Central memory CD8-positive, alpha-beta T cell (primary cell): ENCODE data around the gene CACNG5.

Experiments used
- ATAC-seq: fragments of 150-1000 bp; cut with Tn5 transposase; replicated peaks from 2 replicates; pipeline ENCODE4 v1.10.0; 2022; ENCODE audit warnings: mild to moderate bottlenecking, moderate FRiP score, moderate number of reproducible peaks; ENCODE audit not compliant: poor library complexity, severe bottlenecking; ENCODE audit errors: extremely low read depth
- DNase-seq, 2 donors: peaks; one replicate each; pipeline ENCODE4 v3.0.0; 2021; ENCODE audit warnings: low spot score in 2 of 2
- H3K27ac Mint-ChIP-seq: one replicate; pipeline ENCODE4 v1.8.0; 2022; ENCODE audit warnings: low read depth, mild to moderate bottlenecking, moderate library complexity, mixed read lengths
- H3K27me3 Mint-ChIP-seq: one replicate; pipeline ENCODE4 v1.8.0; 2022; ENCODE audit warnings: mixed read lengths
- H3K36me3 Mint-ChIP-seq: one replicate; pipeline ENCODE4 v1.8.0; 2022; ENCODE audit warnings: mild to moderate bottlenecking, moderate library complexity, mixed read lengths; ENCODE audit not compliant: insufficient read depth
- H3K4me1 Mint-ChIP-seq: one replicate; pipeline ENCODE4 v1.8.0; 2022; ENCODE audit warnings: mixed read lengths
- H3K4me3 Mint-ChIP-seq: one replicate; pipeline ENCODE4 v1.8.0; 2022; ENCODE audit warnings: mild to moderate bottlenecking, moderate library complexity, mixed read lengths
- H3K9me3 Mint-ChIP-seq: one replicate; pipeline ENCODE4 v1.8.0; 2022; ENCODE audit warnings: mixed read lengths

Gene CACNG5

DNA sequence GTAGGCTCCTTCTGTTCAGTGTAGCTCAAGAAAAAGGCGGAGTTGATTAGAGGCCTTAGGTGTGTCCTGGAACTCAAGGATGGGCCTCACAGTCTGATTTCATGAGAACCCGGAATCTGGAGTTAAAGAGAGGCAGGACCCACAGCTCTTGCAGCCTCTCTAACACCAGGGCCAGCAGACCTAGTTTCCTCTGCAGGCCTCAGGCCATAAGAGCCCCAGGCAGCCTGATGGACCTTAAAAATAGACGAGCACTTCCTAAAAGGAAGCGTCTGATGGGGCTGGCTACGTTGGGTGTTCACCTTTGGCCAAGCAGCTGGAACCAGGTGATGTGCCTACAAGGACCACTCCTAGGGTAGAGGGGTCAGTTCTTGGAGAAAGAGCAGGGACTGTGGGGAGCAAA lies 7.6 kb downstream of the CACNG5 start:
- DNase-seq: no peak
- ATAC-seq: no peak
- H3K27ac Mint-ChIP-seq: no peak overlapping the region
- H3K4me3 Mint-ChIP-seq: no peak overlapping the region
- peaks cover 20% of the 10 kb centered on the region for H3K27me3 Mint-ChIP-seq
- no peaks in the 10 kb centered on the region for H3K36me3 Mint-ChIP-seq
- no peaks in the 10 kb centered on the region for H3K4me1 Mint-ChIP-seq
- no peaks in the 10 kb centered on the region for H3K9me3 Mint-ChIP-seq

DNA sequence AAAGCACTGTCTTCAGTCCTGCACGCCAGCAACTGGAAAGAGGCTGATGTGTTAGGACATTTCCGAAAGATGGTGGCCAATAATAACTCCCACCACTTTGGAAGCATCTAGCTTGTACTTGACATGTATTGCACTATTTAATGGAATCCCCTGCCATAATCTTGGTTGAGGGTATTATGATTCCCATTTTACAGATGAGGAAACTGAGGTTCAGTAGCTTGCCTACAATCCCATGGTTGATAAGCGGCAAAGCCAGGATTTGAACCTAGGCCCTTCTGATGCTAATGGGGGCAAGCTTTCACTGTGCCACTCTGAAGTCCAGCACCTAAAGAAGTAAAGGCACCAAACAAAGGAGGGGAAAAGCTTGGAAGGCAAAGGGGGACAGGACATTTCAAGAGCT lies 8.0 kb downstream of the CACNG5 start:
- DNase-seq: no peak
- H3K27ac Mint-ChIP-seq: no peak overlapping the region
- no peaks in the 10 kb centered on the region for H3K36me3 Mint-ChIP-seq
- ATAC-seq: no peak
- no peak overlapping the region for H3K4me3 Mint-ChIP-seq
- H3K27me3 Mint-ChIP-seq: peaks cover 20% of the 10 kb centered on the region
- no peaks in the 10 kb centered on the region for H3K4me1 Mint-ChIP-seq
- H3K9me3 Mint-ChIP-seq: no peaks in the 10 kb centered on the region

DNA sequence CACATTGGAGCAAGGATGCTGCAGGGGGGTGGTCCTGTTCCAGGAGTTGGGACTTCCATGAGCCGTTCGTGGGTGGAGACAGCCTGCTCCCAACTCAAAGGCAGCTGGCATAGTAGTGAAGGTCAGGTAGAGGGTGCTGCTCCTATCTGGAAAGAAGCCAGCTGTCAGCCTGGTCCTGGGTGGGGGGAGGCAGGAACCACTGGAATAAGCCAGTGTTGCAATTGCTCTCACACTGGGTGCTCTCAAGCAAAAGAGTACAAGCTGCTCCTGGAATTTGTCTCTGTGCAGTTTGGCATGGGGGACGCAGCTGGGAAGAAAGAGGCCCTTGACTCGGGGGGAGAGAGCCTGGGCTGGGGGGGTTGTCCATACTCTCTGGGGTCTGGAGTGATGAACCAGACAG lies 8.7 kb downstream of the CACNG5 start:
- Mint-ChIP-seq H3K4me1 (no peaks in the 10 kb centered on the region), H3K4me3 (no peak overlapping the region), H3K27ac (no peak overlapping the region), H3K36me3 (no peaks in the 10 kb centered on the region), H3K9me3 (no peaks in the 10 kb centered on the region), H3K27me3 (peaks cover 20% of the 10 kb centered on the region)
- ATAC-seq (no peak), DNase-seq (no peak)

DNA sequence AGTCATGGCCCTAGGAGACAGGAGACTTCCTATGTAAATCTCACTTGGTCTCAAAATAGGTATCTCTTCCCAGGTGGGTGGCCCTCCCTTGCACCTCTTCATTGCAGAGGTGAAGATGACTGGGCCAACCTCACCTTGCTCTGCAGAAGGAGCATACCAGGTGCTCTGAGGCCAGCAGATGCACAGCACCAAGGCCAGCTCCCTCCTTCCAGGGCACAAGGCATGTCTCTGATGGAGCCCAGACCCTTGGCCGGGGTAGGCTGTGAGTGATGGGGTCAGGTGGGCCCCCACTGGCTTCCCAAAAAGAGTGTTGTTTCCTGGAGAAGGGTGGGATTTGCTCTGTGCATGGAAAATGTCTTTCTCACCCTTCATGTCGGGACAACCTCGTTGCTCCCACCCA lies 12.8 kb downstream of the CACNG5 start:
- DNase-seq: no peak
- Mint-ChIP-seq H3K27ac (no peak overlapping the region), H3K27me3 (peaks cover 21% of the 10 kb centered on the region), H3K36me3 (no peaks in the 10 kb centered on the region), H3K9me3 (no peaks in the 10 kb centered on the region), H3K4me3 (no peak overlapping the region), H3K4me1 (no peaks in the 10 kb centered on the region)
- no peak for ATAC-seq

DNA sequence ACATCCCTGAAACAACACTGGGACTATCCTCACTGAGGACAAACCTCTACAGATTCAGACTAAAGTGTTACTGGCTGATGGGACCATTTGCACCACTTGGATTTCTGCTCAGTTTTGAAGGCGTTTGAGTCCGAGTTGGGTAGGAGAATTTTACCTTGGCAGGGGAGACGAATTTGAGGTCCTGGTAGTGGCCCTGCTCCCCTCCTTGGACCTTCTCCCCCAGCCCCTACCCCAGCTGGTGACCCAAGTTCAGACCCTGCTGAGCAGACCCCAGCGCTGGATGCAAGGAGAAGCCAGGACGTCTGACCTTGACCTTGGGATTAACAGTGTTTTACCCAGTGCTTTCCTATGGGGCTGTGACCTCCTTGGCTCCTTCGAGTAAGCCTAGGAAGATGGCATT lies 13.6 kb downstream of the CACNG5 start:
- ATAC-seq (no peak), DNase-seq (no peak)
- Mint-ChIP-seq H3K4me1 (no peaks in the 10 kb centered on the region), H3K36me3 (no peaks in the 10 kb centered on the region), H3K4me3 (no peak overlapping the region), H3K27ac (no peak overlapping the region), H3K27me3 (peaks cover 15% of the 10 kb centered on the region), H3K9me3 (no peaks in the 10 kb centered on the region)

DNA sequence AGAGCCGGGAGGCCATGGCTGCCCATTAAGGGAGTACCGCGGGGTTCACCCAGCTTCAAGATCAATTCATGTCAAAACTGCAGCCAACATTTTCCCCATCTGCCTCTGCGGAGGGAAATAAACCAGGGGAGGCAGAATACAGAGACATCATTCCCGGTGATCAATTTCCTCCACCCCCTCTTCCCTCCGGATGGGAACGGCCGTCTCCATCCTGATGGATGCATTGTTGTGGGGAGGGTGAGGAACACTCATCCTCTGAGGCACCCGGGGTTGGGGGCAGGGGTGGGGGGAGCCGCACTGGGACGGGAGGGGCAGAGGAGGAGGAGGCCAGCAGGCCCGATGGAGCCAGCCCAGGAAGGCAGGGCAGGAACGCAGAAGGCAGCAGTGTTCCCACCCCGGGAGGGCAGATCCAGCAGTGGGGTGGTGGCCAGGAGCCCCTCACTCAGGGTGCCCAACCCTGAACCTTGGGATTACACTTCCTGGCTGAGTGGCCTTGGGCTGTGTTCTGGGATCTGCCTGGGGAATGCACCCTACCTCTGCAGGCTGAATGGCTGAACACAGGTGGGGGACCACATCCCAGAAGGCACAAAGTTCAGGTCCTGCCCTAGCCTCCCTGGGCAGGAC lies 14.2 kb downstream of the CACNG5 start:
- Mint-ChIP-seq H3K4me3 (no peak overlapping the region), H3K36me3 (no peaks in the 10 kb centered on the region), H3K9me3 (no peaks in the 10 kb centered on the region), H3K27ac (no peak overlapping the region), H3K4me1 (no peaks in the 10 kb centered on the region), H3K27me3 (peaks cover 11% of the 10 kb centered on the region)
- no peak for ATAC-seq
- DNase-seq: no peak

DNA sequence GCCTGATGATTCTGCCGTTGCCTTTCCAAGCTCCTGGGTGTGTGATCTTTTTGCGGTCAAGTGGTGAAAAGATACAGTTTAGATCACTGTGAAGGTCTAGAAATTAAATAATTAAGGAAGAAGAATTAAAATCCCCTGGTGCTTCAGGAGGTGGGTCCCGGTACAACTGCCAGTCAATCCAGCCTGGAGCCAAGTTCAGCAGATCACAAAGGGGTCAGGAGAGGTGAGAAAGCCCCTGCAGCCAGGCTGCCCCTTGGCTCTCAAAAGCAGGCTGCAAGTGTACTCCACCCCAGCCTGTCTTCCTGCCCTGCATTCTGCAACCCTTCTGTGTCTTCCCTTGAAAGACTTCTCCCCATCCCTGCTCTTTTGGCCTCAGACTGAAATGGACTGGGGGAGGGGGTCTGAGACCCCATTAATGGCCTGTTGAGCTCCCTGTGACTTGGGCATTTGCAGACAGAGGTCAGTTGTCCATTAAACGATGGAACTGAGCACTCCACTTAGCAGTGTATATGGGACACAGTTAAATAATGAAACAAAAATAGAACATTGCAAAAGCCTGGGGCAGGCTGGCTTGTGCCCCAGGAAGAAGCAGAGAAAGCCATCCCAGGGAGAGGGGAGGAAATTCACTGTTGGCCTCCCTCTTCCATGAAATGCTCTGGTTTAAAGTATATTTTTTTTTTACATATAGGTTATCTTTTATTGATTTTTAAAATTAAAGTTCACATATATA lies 15.1 kb downstream of the CACNG5 start:
- Mint-ChIP-seq H3K9me3 (no peaks in the 10 kb centered on the region), H3K36me3 (no peaks in the 10 kb centered on the region), H3K27ac (no peak overlapping the region), H3K4me3 (no peak overlapping the region), H3K4me1 (no peaks in the 10 kb centered on the region), H3K27me3 (peaks cover 11% of the 10 kb centered on the region)
- no peak for DNase-seq
- no peak for ATAC-seq

DNA sequence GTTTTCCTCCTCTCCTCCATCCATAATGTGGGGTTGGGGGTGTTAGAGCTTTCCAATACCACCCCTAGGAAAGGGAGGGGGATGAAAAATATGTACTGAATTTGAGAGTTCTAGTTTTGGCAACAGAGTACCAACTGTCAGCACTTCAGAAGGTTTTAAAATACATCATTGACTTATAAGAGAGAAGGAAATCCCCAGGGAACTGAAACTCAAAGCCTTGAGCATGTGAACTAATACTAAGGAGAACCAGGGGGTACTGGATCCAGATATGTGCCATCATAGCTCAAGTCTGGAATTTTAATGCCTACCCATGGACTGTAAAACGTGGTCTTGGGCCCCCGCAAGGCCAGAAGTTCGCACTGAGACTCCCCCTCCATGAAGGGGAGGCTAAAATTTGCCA lies 15.8 kb downstream of the CACNG5 start:
- DNase-seq (no peak), ATAC-seq (no peak)
- H3K36me3 Mint-ChIP-seq: no peaks in the 10 kb centered on the region
- no peaks in the 10 kb centered on the region for H3K4me1 Mint-ChIP-seq
- peaks cover 11% of the 10 kb centered on the region for H3K27me3 Mint-ChIP-seq
- H3K27ac Mint-ChIP-seq: no peak overlapping the region
- H3K9me3 Mint-ChIP-seq: no peaks in the 10 kb centered on the region
- H3K4me3 Mint-ChIP-seq: no peak overlapping the region

DNA sequence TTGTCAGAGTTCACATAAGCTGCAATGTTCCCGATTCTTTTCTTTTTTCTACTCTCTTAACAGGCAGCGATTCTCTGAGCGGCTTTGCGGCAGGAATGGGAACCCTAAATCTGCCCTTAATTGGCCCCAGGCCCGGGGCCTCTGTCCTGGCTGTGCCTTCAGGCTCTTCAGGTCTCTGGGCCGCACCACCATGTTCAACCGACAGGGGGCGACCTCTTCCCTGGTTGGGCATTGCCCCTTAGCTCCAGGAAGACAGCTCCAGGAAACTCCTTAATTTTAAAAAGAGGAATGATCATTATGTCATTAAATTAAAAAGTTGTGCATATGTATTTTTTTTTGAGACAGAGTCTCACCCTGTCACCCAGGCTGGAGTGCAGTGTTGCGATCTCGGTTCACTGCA lies 20.3 kb downstream of the CACNG5 start:
- Mint-ChIP-seq H3K27ac (no peak overlapping the region), H3K4me1 (no peaks in the 10 kb centered on the region), H3K36me3 (no peaks in the 10 kb centered on the region), H3K9me3 (no peaks in the 10 kb centered on the region), H3K4me3 (no peak overlapping the region), H3K27me3 (peaks cover 29% of the 10 kb centered on the region)
- DNase-seq (peak in 1 of 2 donors; percentile 23), ATAC-seq (no peak)

DNA sequence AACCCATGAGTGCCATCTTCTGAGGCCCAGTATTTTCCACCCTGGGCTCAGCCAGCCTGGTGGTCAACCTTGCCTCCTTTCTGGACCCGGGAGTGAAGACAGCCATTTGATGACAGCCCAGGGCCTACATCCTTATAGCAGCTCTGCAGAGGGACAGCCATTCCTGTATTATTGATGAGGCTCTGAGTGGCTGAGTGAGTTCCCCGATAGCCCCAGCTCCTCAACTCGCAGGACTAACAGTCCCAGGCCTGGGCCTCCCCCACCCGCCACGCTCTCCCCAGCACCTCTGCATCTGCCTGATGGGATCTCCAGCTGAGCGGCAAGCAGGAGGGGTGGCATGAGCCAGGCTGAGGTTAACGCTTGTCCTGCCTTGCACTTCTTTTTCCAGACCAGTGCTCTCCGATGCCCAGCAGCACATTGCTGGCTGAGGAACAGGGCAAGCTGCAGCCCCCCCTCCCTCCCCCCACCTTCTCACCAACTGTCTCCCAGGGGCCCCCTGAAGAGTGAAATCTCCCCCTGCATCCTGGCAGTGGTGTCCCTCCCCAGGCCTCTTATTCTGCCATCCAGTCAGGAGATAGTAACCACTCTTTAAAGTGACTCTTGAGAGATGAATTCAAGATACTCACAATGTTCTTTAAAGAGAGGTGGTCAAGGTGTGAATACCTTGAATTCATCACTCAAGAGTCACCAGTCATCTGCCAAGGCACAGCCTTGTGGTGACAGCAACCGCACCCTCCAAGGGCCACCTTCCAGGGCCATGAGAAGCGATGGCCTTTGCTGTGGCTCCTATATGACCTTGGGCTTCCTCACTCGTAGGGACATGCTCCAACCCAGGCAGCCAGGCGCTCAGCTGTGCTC lies 23.5 kb downstream of the CACNG5 start:
- no peaks in the 10 kb centered on the region for H3K4me1 Mint-ChIP-seq
- H3K36me3 Mint-ChIP-seq: no peaks in the 10 kb centered on the region
- H3K4me3 Mint-ChIP-seq: no peak overlapping the region
- ATAC-seq: no peak
- no peaks in the 10 kb centered on the region for H3K9me3 Mint-ChIP-seq
- H3K27ac Mint-ChIP-seq: no peak overlapping the region
- DNase-seq: no peak
- peaks cover 49% of the 10 kb centered on the region for H3K27me3 Mint-ChIP-seq

DNA sequence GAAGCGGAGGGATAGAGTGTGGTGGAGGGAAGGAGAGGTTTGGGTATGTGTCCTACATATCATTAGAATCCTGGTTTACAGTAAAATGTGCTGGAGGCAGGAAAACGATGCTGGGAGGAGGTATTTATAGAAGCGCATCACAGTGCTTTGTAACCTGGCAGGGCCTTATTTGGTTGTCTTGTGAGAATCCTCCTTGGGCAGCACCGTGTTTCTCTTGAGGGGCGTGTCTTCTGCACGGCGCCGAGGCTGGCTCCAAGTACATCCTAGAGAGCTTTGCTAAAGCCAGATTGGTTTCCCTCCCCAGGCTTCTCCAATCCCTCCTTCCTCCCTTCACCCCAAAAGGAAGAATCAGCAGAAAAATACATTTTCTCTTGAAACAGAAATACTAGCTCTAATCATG lies 24.4 kb downstream of the CACNG5 start:
- Mint-ChIP-seq H3K36me3 (no peaks in the 10 kb centered on the region), H3K27me3 (peaks cover 58% of the 10 kb centered on the region), H3K9me3 (no peaks in the 10 kb centered on the region), H3K27ac (no peak overlapping the region), H3K4me1 (no peaks in the 10 kb centered on the region), H3K4me3 (no peak overlapping the region)
- DNase-seq (no peak), ATAC-seq (no peak)

DNA sequence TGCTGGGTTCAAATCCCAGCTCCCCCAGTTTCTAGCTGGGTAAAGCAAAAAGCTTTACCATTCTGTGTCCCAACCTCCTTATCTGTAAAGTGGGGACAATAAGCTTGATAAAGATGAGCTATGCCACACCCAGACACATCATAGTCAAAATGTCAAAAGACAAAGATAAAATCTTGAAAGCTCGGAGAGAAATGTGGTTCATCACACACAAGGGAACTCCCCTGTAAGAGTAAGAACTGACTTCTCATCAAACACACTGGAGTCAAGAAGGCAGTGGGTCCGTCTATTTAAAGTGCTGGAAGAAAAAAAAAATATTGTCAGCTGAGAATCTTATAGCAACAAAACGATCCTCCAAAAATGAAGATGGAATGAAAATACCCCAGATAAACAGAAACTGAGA lies 25.3 kb downstream of the CACNG5 start:
- DNase-seq (no peak), ATAC-seq (no peak)
- Mint-ChIP-seq H3K9me3 (no peaks in the 10 kb centered on the region), H3K4me1 (no peaks in the 10 kb centered on the region), H3K27me3 (peaks cover 59% of the 10 kb centered on the region), H3K27ac (no peak overlapping the region), H3K4me3 (no peak overlapping the region), H3K36me3 (no peaks in the 10 kb centered on the region)

DNA sequence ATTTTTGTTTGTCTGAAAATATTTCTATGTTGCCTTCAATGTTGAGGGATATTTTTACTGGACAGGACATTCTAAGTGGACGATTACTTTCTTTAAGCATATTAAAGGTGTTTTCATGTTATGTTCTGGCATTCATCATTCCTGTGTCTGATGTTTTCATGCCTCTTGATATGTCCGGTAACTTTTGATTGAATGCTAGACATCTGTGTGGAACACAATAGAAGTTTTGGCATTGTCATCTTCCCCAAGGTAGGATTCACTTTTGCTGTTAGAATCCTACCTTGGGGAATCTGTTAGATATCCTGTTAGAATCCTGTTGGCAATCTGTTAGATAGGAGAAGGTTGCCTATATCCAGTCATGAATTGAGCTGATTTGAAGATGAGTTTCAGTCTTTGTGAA lies 28.9 kb downstream of the CACNG5 start:
- Mint-ChIP-seq H3K9me3 (no peaks in the 10 kb centered on the region), H3K4me1 (no peaks in the 10 kb centered on the region), H3K4me3 (no peak overlapping the region), H3K27me3 (peaks cover 82% of the 10 kb centered on the region), H3K27ac (no peak overlapping the region), H3K36me3 (no peaks in the 10 kb centered on the region)
- no peak for DNase-seq
- ATAC-seq: no peak
